ENCODE measurements around the gene RXFP4.
A peak's percentile ranks its signal among the peaks of the same experiment; 100 is the strongest.
"Not testable (repeated sequence)": the region's sequence is repeated elsewhere in the genome, so short reads cannot be mapped to it uniquely, and the experiment has no call there.

Gene RXFP4

GRCh38 chr1:155940993-155941844, at the start of gene RXFP4:
TSS of gene RXFP4 (plus strand) at chr1:155941638. CDS start at chr1:155941710, 72 bp downstream.
- no peak for TF ChIP-seq CTCF (conservative IDR thresholded peaks at IDR 0.05; ENCODE audit: low read depth)
- ChIA-PET CTCF (interaction anchor here (1.1 kb wide), 1 partner anchor 48 kb away, joined by 6 read pairs; no protein-coding TSS in a partner anchor), POLR2A (ENCODE audit: low non-redundant PET) (interaction anchor here (0.7 kb wide), 1 partner anchor 110 kb away, joined by 3 read pairs; no protein-coding TSS in a partner anchor)
- peak within 1 kb of the TSS; percentile 87 for H3K27ac ChIP-seq
- DNase-seq (ENCODE audit: low spot score) = peak; percentile 44

GRCh38 chr1:155892796-155893195, 48.6 kb upstream of the RXFP4 start:
- DNase-seq (ENCODE audit: low spot score) = peak; percentile 51
- TF ChIP-seq CTCF (conservative IDR thresholded peaks at IDR 0.05; ENCODE audit: low read depth) = no peak
- ChIA-PET CTCF (no interaction called here), POLR2A (ENCODE audit: low non-redundant PET) (no interaction called here)
- peak overlapping the region; percentile 91 for H3K27ac ChIP-seq

- ChIA-PET CTCF (no interaction called here), POLR2A (ENCODE audit: low non-redundant PET) (interaction anchor here (0.7 kb wide), 1 partner anchor 9 kb away, joined by 3 read pairs; no protein-coding TSS in a partner anchor)
- peak overlapping the region; percentile 91 for H3K27ac ChIP-seq
- DNase-seq (ENCODE audit: low spot score) = peak; percentile 71
- TF ChIP-seq CTCF (conservative IDR thresholded peaks at IDR 0.05; ENCODE audit: low read depth) = no peak
Measured at GRCh38 chr1:155893389-155894142, 47.9 kb upstream of the RXFP4 start.

GRCh38 chr1:155895617-155896016, 45.8 kb upstream of the RXFP4 start:
- POLR2A ChIA-PET (ENCODE audit: low non-redundant PET); DNase-seq (ENCODE audit: low spot score): not testable (repeated sequence)
- CTCF ChIA-PET = interaction anchor here (0.5 to 0.7 kb wide), 3 partner anchors 8 to 23 kb away, joined by 3 to 4 read pairs (median 3); no protein-coding TSS in a partner anchor
- peak overlapping the region; percentile 38; the same call in 1 of the 2 replicates for H3K27ac ChIP-seq

GRCh38 chr1:155896476-155896875, 45.0 kb upstream of the RXFP4 start:
- POLR2A ChIA-PET (ENCODE audit: low non-redundant PET); DNase-seq (ENCODE audit: low spot score); CTCF ChIA-PET: not testable (repeated sequence)
- H3K27ac ChIP-seq = peak overlapping the region; percentile 38

- TF ChIP-seq CTCF (conservative IDR thresholded peaks at IDR 0.05; ENCODE audit: low read depth) = no peak
- POLR2A ChIA-PET (ENCODE audit: low non-redundant PET) = no interaction called here
- no peak for DNase-seq (ENCODE audit: low spot score)
- CTCF ChIA-PET = interaction anchor here (0.6 kb wide), 1 partner anchor 156 kb away, joined by 4 read pairs; no protein-coding TSS in a partner anchor
- no peak overlapping the region for H3K27ac ChIP-seq
Measured at GRCh38 chr1:155897746-155898145, 43.7 kb upstream of the RXFP4 start.

- CTCF ChIA-PET = interaction anchor here (0.7 kb wide), 1 partner anchor 227 kb away, joined by 4 read pairs; no protein-coding TSS in a partner anchor
- POLR2A ChIA-PET (ENCODE audit: low non-redundant PET) = no interaction called here
- H3K27ac ChIP-seq = no peak overlapping the region
- no peak for DNase-seq (ENCODE audit: low spot score)
- TF ChIP-seq CTCF (conservative IDR thresholded peaks at IDR 0.05; ENCODE audit: low read depth) = no peak
Measured at GRCh38 chr1:155898888-155899287, 42.5 kb upstream of the RXFP4 start.
